Activated T-helper 2 cell treated with anti-CD3 and anti-CD28 coated beads, Interferon-gamma antibody, Interleukin-2, Interleukin-4, amounts not matched to agents 10 μg/mL and 5 μg/mL and 100 μg/mL, durations not matched to agents 14 hours and 24 hours and 36 hours (primary cell): ENCODE measurements around the gene TYW1B. TPM values are rescaled to one million over a fixed set of nuclear protein-coding genes. Genes with fewer than 3 reads are reported as not detected.
"Not testable (repeated sequence)": the region's sequence is repeated elsewhere in the genome, so short reads cannot be mapped to it uniquely, and the experiment has no call there.

Experiments used
- DNase-seq: peaks from one replicate; pipeline ENCODE4 v3.0.0; 2021; ENCODE audit warnings: low spot score
- H3K27ac Mint-ChIP-seq: one replicate; pipeline ENCODE4 v1.8.0; 2021; ENCODE audit warnings: mixed read lengths
- H3K27me3 Mint-ChIP-seq: one replicate; pipeline ENCODE4 v1.8.0; 2021; ENCODE audit warnings: low read depth, mixed read lengths
- H3K36me3 Mint-ChIP-seq: one replicate; pipeline ENCODE4 v1.8.0; 2021; ENCODE audit warnings: low read depth, mixed read lengths
- H3K4me1 Mint-ChIP-seq: one replicate; pipeline ENCODE4 v1.8.0; 2021; ENCODE audit warnings: low read depth, mixed read lengths
- H3K4me3 Mint-ChIP-seq: one replicate; pipeline ENCODE4 v1.8.0; 2021; ENCODE audit warnings: low read depth, mild to moderate bottlenecking, moderate library complexity, mixed read lengths
- H3K9me3 Mint-ChIP-seq: one replicate; pipeline ENCODE4 v1.8.0; 2021; ENCODE audit warnings: mixed read lengths
- intact Hi-C: fragments of 100-400 bp; cut with micrococcal nuclease; formaldehyde crosslinking; loops from one replicate; pipeline ENCODE4 v1.15.1; 2023
- total RNA-seq: library from RNA; stranded (reverse); gene quantifications from 2 replicates; pipeline ENCODE4 v1.2.3, GENCODE V29; 2022

TYW1B gene
- total RNA-seq, 1 donor from 2014 or later, result 3.6 TPM

DNA sequence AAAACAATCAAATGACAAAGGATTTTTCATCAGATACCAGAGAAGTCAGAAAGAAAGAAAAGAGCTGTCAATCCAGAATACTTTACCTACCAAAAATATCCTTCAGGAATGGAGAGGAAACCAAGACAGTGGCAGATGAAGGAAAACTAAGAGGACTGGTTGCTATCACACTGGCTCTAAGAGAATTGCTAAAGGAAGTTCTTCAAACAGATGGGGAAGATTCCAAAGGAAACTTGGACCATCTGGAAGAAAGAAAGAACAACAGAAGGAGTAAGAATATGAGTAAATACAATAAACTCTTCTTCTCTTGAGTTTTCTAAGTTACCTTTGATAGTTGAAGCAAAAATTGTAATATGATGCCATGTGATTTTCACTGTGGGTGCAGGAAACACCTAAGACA is 220.0 kb downstream of the TYW1B start:
- H3K9me3 Mint-ChIP-seq, H3K27me3 Mint-ChIP-seq, intact Hi-C loops, H3K4me3 Mint-ChIP-seq, H3K27ac Mint-ChIP-seq, H3K4me1 Mint-ChIP-seq, DNase-seq, H3K36me3 Mint-ChIP-seq: not testable (repeated sequence)

DNA sequence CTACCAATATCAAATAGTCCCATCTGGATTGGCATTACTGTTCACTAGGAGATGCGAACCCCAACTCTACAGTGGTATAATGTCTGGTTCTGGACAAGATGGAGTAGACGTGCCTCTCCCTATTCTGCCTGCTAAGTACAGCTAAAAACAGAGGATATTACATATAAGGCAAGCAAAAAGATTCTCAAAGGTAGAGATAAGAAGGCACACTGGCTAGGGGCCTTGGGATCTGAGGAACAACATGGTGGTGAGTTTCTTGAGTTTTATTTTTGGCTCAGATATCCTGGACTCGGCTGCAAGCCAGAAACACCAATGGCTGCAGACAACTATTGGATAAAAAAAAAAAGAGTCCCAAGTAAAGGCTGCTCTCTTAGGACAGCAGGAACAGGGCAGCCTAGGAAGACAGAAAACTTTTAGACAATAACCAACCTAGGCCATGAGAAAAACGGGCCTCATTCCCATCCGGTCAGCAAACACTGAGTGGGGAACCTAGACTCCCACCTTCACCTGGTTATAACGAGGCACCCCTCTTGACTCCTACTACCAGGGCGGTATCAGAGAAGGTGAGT is 222.1 kb downstream of the TYW1B start:
- intact Hi-C loops, H3K9me3 Mint-ChIP-seq, DNase-seq, H3K4me3 Mint-ChIP-seq, H3K27me3 Mint-ChIP-seq, H3K36me3 Mint-ChIP-seq, H3K27ac Mint-ChIP-seq, H3K4me1 Mint-ChIP-seq: not testable (repeated sequence)

DNA sequence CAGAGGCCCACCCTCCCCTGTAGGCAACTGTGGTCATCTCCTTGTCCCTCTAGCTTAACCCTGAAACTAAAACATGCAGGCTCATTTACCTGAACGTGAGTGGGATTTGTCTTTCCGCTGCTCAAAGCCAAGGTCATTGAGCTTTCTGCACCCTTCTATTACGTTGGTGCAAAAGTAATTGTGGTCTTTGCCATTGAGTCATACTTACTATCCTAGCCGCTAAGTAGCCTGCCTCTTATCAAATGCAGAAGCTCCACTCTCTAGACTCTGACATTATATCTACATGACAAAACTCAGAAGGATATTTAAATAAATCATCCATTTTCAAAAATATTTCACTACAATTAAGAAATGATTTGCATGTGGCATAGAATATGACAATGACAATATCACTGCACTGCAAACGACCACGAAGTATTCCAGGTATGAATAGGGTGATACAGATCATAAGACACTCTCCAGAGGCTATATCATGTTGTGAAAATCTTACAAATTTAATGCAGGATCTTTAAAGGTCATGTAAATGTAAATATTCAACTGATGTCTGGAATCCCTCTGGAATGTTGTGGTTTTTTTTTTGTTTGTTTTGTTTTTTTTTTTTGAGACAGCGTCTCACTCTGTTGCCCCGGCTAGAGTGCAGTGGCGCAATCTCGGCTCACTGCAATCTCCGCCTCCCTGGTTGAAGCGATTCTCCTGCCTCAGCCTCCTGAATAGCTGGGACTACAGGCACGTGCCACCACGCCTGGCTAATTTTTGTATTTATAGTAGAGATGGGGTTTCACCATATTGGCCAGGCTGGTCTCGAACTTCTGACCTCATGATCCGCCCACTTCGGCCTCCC is 223.0 kb downstream of the TYW1B start:
- DNase-seq, H3K9me3 Mint-ChIP-seq, intact Hi-C loops, H3K27ac Mint-ChIP-seq, H3K4me1 Mint-ChIP-seq, H3K27me3 Mint-ChIP-seq, H3K4me3 Mint-ChIP-seq, H3K36me3 Mint-ChIP-seq: not testable (repeated sequence)

DNA sequence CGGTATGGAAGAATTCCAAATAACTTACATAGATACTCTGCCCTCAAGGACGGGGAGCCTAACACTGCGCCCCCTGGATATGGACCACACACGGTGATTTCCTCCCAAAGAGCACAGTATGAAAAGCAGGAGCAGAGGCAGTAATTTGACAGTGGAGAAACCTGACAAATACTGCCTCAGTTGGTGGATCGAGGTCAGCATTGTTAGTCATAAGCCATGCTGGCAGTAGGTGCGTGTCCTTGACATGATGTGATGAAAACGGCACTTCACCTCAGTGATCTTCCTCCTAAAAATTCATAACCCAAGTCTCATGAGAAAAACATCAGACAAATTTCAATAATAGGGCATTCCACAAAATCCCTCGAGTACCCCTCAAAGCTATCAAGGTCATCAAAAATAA is 224.5 kb downstream of the TYW1B start:
- not testable (repeated sequence) for DNase-seq

DNA sequence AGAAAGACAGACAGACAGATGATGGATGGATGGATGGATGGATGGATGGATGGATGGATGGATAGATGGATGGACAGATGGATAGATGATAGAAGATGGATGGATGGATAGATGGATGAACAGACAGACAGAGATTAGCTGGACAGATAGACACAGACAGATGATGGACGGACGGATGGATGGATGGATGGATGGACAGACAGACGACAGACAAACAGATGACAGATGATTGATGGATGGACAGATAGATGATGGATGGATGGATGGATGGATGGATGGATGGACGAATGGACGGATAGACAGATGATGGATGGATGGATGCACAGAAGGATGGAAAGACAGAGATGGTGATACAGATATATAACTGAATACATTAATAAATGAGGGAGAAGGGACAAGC is 224.9 kb downstream of the TYW1B start:
- intact Hi-C loops, result no loop called here
- Mint-ChIP-seq H3K27ac (no peak overlapping the region), H3K36me3 (peaks cover 5% of the 10 kb centered on the region), H3K27me3 (no peaks in the 10 kb centered on the region), H3K4me3 (no peak overlapping the region), H3K4me1 (no peaks in the 10 kb centered on the region), H3K9me3 (no peaks in the 10 kb centered on the region)
- no peak for DNase-seq

More for the DNA sequence above, 224.5 kb downstream of the TYW1B start:
- H3K36me3 Mint-ChIP-seq, H3K27ac Mint-ChIP-seq, intact Hi-C loops, H3K9me3 Mint-ChIP-seq, H3K27me3 Mint-ChIP-seq, H3K4me3 Mint-ChIP-seq, H3K4me1 Mint-ChIP-seq: not testable (repeated sequence)

DNA sequence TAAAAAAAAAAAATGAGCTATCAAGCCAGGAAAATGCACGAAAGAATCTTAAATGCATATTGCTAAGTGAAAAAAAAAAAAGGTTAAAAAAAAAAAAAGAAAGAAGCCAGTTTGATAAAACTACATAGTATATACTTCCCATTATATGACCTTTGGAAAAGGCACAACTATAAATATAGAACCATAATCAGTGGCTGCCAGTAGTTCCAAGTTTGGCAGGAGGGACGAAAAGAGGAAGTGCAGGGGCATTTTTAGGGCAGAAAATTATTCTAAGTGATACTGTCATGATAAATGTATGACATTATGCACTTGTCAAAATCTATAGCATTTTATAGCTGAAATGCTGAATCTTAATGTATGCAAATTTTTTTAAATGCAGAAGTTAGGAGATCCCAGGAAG is 226.3 kb downstream of the TYW1B start:
- H3K27me3 Mint-ChIP-seq, DNase-seq, H3K36me3 Mint-ChIP-seq, H3K27ac Mint-ChIP-seq, H3K4me1 Mint-ChIP-seq, intact Hi-C loops, H3K4me3 Mint-ChIP-seq, H3K9me3 Mint-ChIP-seq: not testable (repeated sequence)

DNA sequence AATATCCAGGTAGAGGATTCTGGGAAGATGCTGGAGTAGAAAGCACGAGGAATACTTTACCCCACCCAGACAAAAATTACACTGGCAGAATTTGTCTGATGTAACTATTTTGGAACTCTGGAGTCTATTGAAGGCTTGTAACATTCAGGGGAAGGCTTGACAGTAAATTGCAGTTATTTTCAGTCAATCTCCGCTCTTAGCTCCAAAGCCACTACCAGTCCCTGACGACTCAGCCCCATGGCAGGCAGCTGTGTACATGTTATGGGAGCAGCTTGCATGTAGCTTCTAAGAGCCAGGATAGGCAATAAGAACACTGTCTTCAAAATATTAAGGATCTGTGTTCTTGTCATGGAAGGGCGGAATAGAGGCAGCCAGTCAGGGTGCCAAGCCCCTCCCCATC is 238.0 kb downstream of the TYW1B start:
- peaks cover 26% of the 10 kb centered on the region for H3K9me3 Mint-ChIP-seq
- H3K36me3 Mint-ChIP-seq, H3K27me3 Mint-ChIP-seq, DNase-seq, H3K4me1 Mint-ChIP-seq, intact Hi-C loops, H3K27ac Mint-ChIP-seq, H3K4me3 Mint-ChIP-seq: not testable (repeated sequence)

DNA sequence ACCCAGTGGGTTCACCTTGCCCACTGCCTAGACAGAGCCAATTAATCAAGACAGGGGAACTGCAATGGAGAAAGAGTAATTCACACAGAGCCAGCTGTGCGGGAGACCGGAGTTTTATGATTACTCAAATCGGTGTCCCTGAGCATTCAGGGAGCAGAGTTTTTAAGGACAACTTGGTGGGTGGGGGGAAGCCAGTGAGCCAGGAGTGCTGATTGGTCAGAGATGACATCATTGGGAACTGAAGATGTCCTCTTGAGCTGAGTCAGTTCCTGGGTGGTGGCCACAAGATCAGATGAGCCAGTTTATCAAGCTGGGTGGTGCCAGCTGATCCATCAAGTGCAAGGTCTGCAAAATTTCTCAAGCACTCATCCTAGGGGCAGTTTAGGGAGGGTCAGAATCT is 240.7 kb downstream of the TYW1B start:
- H3K4me3 Mint-ChIP-seq, H3K36me3 Mint-ChIP-seq, intact Hi-C loops, H3K4me1 Mint-ChIP-seq, H3K27ac Mint-ChIP-seq, DNase-seq, H3K27me3 Mint-ChIP-seq: not testable (repeated sequence)
- H3K9me3 Mint-ChIP-seq, result peaks cover 28% of the 10 kb centered on the region

DNA sequence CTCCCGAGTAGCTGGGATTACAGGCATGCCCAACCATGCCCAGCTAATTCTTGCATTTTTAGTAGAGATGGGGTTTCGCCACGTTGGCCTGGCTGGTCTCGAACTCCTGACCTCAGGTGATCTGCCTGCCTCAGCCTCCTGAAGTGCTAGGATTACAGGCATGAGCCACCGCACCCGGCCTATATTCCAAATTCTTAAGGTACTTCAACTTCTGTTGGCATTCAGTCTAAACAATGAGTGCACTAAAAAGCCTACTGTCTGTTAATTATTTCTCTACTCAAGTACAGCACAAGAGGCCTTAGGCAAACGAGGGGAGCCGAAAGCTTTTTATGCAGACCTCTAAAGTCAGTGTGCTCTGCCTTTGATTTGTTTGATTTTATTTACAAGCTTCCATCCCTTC is 243.4 kb downstream of the TYW1B start:
- H3K4me3 Mint-ChIP-seq, intact Hi-C loops, H3K27me3 Mint-ChIP-seq, DNase-seq, H3K36me3 Mint-ChIP-seq, H3K27ac Mint-ChIP-seq, H3K4me1 Mint-ChIP-seq: not testable (repeated sequence)
- peaks cover 16% of the 10 kb centered on the region for H3K9me3 Mint-ChIP-seq

DNA sequence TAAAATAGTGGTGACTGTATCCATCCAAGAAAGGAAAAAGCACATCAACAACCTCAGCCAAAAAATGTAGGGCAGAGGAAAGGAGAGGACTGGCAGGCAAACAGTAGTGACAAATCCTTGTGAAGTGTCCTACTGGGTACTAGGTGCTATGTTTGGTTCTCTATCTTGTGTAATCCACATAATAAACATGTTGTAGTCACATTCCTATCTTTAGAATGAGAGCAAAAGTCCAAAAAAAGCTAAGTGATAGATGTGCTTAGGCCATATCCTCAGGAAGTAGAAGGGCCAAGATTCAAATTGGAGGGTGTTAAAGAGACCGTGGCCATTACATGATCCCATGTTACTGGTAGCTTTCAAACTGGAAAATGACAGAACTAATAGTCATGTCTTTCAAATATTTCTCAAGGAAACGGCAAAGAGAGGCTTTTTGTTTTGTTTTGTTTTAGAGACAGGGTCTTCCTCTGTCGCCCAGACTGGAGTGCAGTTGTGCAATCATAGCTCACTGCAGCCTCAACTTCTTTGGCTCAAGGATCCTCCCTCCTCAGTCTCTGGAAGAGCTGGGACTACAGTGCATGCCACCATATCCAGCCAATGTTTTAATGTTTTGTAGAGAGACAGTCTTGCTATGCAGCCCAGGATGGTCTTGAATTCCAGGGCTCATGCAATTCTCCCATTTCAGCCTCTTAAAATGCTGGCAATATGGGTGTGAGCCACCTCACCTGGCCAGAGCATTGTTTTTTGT is 244.2 kb downstream of the TYW1B start:
- H3K27me3 Mint-ChIP-seq, intact Hi-C loops, H3K4me1 Mint-ChIP-seq, H3K36me3 Mint-ChIP-seq, H3K27ac Mint-ChIP-seq, H3K4me3 Mint-ChIP-seq, DNase-seq: not testable (repeated sequence)
- H3K9me3 Mint-ChIP-seq, result peaks cover 16% of the 10 kb centered on the region

DNA sequence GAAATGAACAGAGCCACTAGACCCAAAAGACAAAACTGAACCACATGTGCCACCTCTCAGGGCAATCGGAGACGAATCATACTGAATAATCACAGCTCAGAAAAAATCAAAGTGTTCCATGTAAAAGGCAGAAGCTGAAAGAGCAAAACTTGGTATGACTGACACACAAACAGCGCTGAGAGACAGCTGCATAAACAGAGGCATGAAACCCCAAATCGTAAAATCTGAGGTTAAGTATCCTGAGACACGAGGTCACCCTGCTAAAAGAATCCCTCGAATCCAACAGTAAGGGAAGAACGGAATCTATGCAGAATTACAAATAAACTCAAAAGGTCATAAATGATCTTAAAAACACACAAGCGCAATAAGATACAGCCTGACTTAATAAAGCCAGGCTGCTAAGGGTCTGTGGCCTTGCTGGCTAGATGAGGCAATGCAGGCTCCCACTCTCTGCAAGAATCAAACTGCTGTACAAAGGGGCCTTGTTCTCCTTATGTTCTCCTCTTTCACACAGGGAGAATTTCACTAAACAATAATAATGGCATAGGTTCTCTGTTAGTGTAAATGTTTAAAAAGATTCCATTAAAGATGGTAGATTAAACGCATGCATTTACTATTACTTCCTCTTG is 247.7 kb downstream of the TYW1B start:
- H3K27me3 Mint-ChIP-seq, H3K36me3 Mint-ChIP-seq, H3K27ac Mint-ChIP-seq, intact Hi-C loops, H3K9me3 Mint-ChIP-seq, H3K4me1 Mint-ChIP-seq, DNase-seq, H3K4me3 Mint-ChIP-seq: not testable (repeated sequence)

DNA sequence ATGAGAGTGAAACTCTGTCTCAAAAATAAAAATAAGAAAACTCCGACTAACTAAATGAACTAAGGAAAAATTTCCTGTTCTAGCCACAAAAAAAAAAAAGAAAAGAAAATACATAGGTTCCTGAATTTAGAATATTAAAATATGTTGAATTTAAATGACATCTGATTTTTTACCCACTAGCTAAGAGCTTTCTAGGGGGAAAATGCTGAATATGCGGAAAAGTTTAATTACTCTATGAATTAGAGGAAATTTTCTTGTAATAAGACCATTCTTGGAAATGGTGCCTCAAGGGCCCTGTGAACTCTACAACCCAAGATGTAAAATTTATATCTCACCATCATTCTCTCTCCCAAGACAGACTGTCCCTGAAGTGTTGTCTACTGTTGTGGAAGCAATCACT is 250.9 kb downstream of the TYW1B start:
- no peak for DNase-seq
- H3K4me3 Mint-ChIP-seq, result no peak overlapping the region
- intact Hi-C loops, result no loop called here
- H3K27me3 Mint-ChIP-seq, result no peaks in the 10 kb centered on the region
- peaks cover 3% of the 10 kb centered on the region for H3K36me3 Mint-ChIP-seq
- no peak overlapping the region for H3K27ac Mint-ChIP-seq
- H3K4me1 Mint-ChIP-seq, result no peaks in the 10 kb centered on the region
- H3K9me3 Mint-ChIP-seq, result no peaks in the 10 kb centered on the region

DNA sequence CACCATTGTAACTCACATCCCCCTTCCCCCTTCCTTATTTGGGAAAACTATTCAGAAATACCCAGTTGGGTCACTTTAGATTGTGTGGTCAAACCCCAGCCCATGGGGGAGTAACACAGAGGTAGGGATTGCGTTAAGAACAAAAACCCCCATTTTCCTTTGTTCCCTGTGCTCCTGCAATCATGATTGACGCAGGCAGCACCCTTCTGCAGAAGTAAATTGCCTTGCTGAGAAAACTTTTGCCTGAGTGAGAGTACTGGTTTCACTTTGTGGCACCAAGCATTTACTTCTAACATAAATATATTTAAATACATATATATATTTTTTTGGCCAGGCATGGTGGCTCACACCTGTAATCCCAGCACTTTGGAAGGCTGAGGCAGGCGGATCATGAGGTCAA is 266.0 kb downstream of the TYW1B start:
- H3K36me3 Mint-ChIP-seq, result not testable (repeated sequence)
- peaks cover 14% of the 10 kb centered on the region for H3K9me3 Mint-ChIP-seq

More for the DNA sequence above, 266.0 kb downstream of the TYW1B start:
- DNase-seq, H3K4me1 Mint-ChIP-seq, intact Hi-C loops, H3K27me3 Mint-ChIP-seq, H3K4me3 Mint-ChIP-seq, H3K27ac Mint-ChIP-seq: not testable (repeated sequence)
